Natural killer cell (primary cell): ENCODE data around the gene TSPAN13. TPM values are rescaled to one million over a fixed set of nuclear protein-coding genes. Genes with fewer than 3 reads are reported as not detected.

Experiments
- ATAC-seq, 3 donors: fragments of 150-1000 bp in 2 of 3; fragments of 200-7000 bp in 1 of 3; cut with Tn5 transposase; 1 replicate in 1 of 3; 2 replicates in 2 of 3; pipeline ENCODE4 v1.10.0; 2021; ENCODE audit warnings: mild to moderate bottlenecking in 2 of 3, moderate library complexity in 2 of 3
- DNase-seq, 2 donors: peaks; one replicate each; pipeline versions ENCODE4 v3.0.0 to v3.0.0-alpha.2; 2013 to 2021; ENCODE audit warnings: mixed read lengths in 1 of 2
- H3K27ac ChIP-seq: one replicate; pipeline ENCODE4 v1.5.1; 2013; ENCODE audit warnings: mild to moderate bottlenecking, low read length
- H3K27me3 ChIP-seq: one replicate; pipeline ENCODE4 v1.6.1; 2013; ENCODE audit warnings: low read length; ENCODE audit not compliant: control insufficient read depth, insufficient read depth
- H3K36me3 ChIP-seq: one replicate; pipeline ENCODE4 v1.6.1; 2013; ENCODE audit warnings: low read length; ENCODE audit not compliant: control insufficient read depth, insufficient read depth
- H3K4me1 ChIP-seq: one replicate; pipeline ENCODE4 v1.6.1; 2013; ENCODE audit warnings: low read length; ENCODE audit not compliant: control insufficient read depth, insufficient read depth
- H3K4me3 ChIP-seq: one replicate; pipeline ENCODE4 v1.5.1; 2013; ENCODE audit warnings: low read length
- H3K9me3 ChIP-seq: one replicate; pipeline ENCODE4 v1.6.1; 2013; ENCODE audit warnings: low read length; ENCODE audit not compliant: control insufficient read depth, insufficient read depth
- H3K27ac Mint-ChIP-seq, 2 donors: one replicate each; pipeline ENCODE4 v1.8.0; 2022; ENCODE audit warnings: mild to moderate bottlenecking in 2 of 2, mixed read lengths in 2 of 2, moderate library complexity in 1 of 2
- H3K27me3 Mint-ChIP-seq, 2 donors: one replicate each; pipeline ENCODE4 v1.8.0; 2022; ENCODE audit warnings: low read depth in 2 of 2, mixed read lengths in 2 of 2
- H3K36me3 Mint-ChIP-seq: one replicate; pipeline ENCODE4 v1.8.0; 2022; ENCODE audit warnings: mixed read lengths
- H3K4me1 Mint-ChIP-seq, 2 donors: one replicate each; pipeline ENCODE4 v1.8.0; 2022; ENCODE audit warnings: mixed read lengths in 2 of 2
- H3K4me3 Mint-ChIP-seq: one replicate; pipeline ENCODE4 v1.8.0; 2022; ENCODE audit warnings: mild to moderate bottlenecking, moderate library complexity, mixed read lengths
- H3K9me3 Mint-ChIP-seq, 2 donors: one replicate each; pipeline ENCODE4 v1.8.0; 2022; ENCODE audit warnings: mixed read lengths in 2 of 2
- CTCF ChIP-seq: fragments of 200-600 bp; IDR thresholded peaks from one replicate; pipeline ENCODE4 v1.8.0; 2022; ENCODE audit warnings: antibody characterized with exemption
- WGBS: methylation state at CpG from one replicate; pipeline ENCODE4 v1.1.7; 2013; ENCODE audit warnings: missing lambda C conversion rate; ENCODE audit not compliant: insufficient coverage; 5-methylcytosine and 5-hydroxymethylcytosine counted together
- intact Hi-C: fragments of 100-400 bp; cut with micrococcal nuclease; formaldehyde crosslinking; loops from one replicate; pipeline ENCODE4 v1.14.2; 2022
- total RNA-seq, 4 donors: library from RNA; stranded (reverse); fragments of 120-200 nt in 1 of 4; gene quantifications; one replicate each; pipeline versions ENCODE4 v1.2.3 to v1.2.4, GENCODE V29; 2013 to 2022

TSPAN13 gene
- total RNA-seq, 3 donors from 2014 or later (not counting 1 experiment from before 2014, with no cell fraction given): 1.4 to 2.3 (median 1.8) TPM

DNA sequence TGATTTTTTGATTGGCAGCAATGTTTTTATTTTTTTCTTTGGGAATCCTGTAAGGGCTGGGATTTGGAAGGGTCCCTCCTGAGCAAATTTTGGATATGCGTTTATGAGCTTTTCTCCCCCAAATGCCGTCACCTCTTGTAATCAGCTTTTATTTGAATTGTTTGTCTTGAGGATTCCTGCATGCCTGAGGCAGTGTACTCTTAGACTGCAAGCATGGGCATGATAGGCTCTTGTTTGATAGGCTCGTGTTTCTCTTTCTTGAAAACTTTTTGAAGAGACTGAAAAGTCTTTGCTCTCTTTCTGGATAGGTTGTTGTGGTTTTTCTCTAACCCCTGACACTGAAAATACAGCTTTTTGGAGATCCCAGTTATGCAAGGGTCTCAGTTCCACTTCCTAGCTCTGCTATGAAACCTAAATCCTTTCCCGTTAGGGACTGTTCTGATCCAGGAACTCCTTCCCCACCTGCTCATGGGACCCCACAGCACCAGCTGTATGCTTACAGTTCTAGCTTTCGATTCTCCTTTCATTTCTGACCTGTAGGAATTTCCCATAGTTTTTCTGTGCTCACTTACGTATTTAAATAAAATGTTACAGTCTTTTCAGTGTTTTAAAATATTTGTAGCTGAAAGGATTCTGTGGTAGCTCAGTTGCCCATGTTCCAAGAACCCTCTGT is 17.2 kb downstream of the TSPAN13 start:
- no peaks in the 10 kb centered on the region for H3K36me3 ChIP-seq

GRCh38 chr7:16773326-16773725 is 19.8 kb downstream of the TSPAN13 start:
- no peak for TF ChIP-seq CTCF
- intact Hi-C loops: no loop called here
- no peaks in the 10 kb centered on the region for H3K9me3 Mint-ChIP-seq
- H3K4me1 Mint-ChIP-seq: no peaks in the 10 kb centered on the region
- H3K36me3 ChIP-seq: no peaks in the 10 kb centered on the region
- peaks cover 0 to 11% of the 10 kb centered on the region in 2 donors for H3K27me3 Mint-ChIP-seq
- H3K9me3 ChIP-seq: no peaks in the 10 kb centered on the region
- ATAC-seq (no peak), DNase-seq (no peak)
- H3K27ac ChIP-seq: no peak overlapping the region
- H3K4me3 ChIP-seq: no peak overlapping the region
- H3K27me3 ChIP-seq: no peaks in the 10 kb centered on the region
- no peak overlapping the region for H3K4me3 Mint-ChIP-seq
- H3K4me1 ChIP-seq: no peaks in the 10 kb centered on the region
- WGBS: 38% methylated on average over 1 of the region's 2 CpGs
- no peaks in the 10 kb centered on the region for H3K36me3 Mint-ChIP-seq
- H3K27ac Mint-ChIP-seq: no peak overlapping the region

More for the DNA sequence above, 17.2 kb downstream of the TSPAN13 start:
- no peaks in the 10 kb centered on the region for H3K36me3 Mint-ChIP-seq
- no peaks in the 10 kb centered on the region for H3K9me3 ChIP-seq
- DNase-seq (no peak), ATAC-seq (no peak)
- no peaks in the 10 kb centered on the region for H3K9me3 Mint-ChIP-seq
- TF ChIP-seq CTCF: no peak
- H3K27ac Mint-ChIP-seq: no peak overlapping the region
- H3K4me3 Mint-ChIP-seq: no peak overlapping the region
- intact Hi-C loops: no loop called here
- H3K4me3 ChIP-seq: no peak overlapping the region
- no peaks in the 10 kb centered on the region for H3K4me1 ChIP-seq
- WGBS: 73% methylated on average over 6 of the region's 6 CpGs
- no peaks in the 10 kb centered on the region for H3K4me1 Mint-ChIP-seq
- H3K27me3 ChIP-seq: no peaks in the 10 kb centered on the region
- H3K27me3 Mint-ChIP-seq: peaks cover 0 to 11% of the 10 kb centered on the region in 2 donors
- H3K27ac ChIP-seq: no peak overlapping the region

DNA sequence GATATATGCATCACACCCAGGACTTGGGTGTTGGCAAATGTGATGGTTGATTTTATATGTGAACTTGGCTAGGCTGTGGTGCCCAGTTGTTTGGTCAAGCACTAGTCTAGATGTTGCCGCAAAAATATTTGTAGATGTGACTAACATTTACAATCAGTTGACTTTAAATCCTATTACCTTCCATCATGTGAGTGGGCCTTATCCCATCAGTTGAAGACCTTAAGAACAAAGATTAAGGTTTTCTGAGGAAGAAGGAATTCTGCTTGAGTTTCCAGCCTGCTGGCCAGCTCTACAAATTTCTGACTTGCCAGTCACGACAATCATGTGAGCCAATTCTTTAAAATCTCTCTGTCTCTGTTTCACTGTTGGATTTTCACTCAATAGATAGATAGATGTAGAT is 20.3 kb downstream of the TSPAN13 start:
- DNase-seq: no peak
- Mint-ChIP-seq H3K36me3 (no peaks in the 10 kb centered on the region), H3K27ac (no peak overlapping the region), H3K4me1 (no peaks in the 10 kb centered on the region), H3K9me3 (no peaks in the 10 kb centered on the region), H3K27me3 (peaks cover 0 to 11% of the 10 kb centered on the region in 2 donors), H3K4me3 (no peak overlapping the region)
- 83% methylated on average over 1 of the region's 2 CpGs for WGBS
- Histone ChIP-seq H3K27ac (no peak overlapping the region), H3K36me3 (no peaks in the 10 kb centered on the region), H3K27me3 (no peaks in the 10 kb centered on the region), H3K4me3 (no peak overlapping the region), H3K9me3 (no peaks in the 10 kb centered on the region), H3K4me1 (no peaks in the 10 kb centered on the region)
- ATAC-seq: no peak
- intact Hi-C loops: no loop called here
- TF ChIP-seq CTCF: no peak

DNA sequence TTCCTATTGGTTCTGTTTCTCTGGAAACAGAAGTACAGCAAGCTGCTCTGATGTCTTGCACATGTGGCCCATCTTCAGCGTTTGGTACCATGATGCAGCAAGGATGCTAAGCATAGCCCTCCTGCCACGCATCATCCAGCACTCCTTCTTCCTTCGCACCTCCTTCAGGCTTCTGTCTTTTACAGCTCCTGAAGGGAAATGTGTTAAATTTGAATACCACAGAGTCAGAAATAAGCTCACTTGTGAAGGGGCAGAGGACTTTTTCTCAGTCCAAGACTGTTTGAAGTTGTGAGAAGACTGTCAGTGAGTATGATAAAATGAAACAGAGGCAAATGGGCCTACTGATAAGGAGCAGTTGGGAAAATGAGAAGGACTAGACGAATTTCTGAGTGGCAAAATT is 20.7 kb downstream of the TSPAN13 start:
- Mint-ChIP-seq H3K27me3 (peaks cover 0 to 11% of the 10 kb centered on the region in 2 donors), H3K9me3 (no peaks in the 10 kb centered on the region), H3K36me3 (no peaks in the 10 kb centered on the region), H3K4me1 (no peaks in the 10 kb centered on the region), H3K4me3 (no peak overlapping the region), H3K27ac (no peak overlapping the region)
- Histone ChIP-seq H3K27me3 (no peaks in the 10 kb centered on the region), H3K9me3 (no peaks in the 10 kb centered on the region), H3K4me3 (no peak overlapping the region), H3K4me1 (no peaks in the 10 kb centered on the region), H3K36me3 (no peaks in the 10 kb centered on the region), H3K27ac (no peak overlapping the region)
- ATAC-seq (no peak), DNase-seq (no peak)
- 88% methylated on average over 4 of the region's 4 CpGs for WGBS
- intact Hi-C loops: no loop called here
- TF ChIP-seq CTCF: no peak
